CD4-positive, alpha-beta memory T cell (primary cell): Measurements from ENCODE around the gene SLC37A3. TPM values are rescaled to one million over a fixed set of nuclear protein-coding genes. Genes with fewer than 3 reads are reported as not detected.
"Not testable (repeated sequence)": the region's sequence is repeated elsewhere in the genome, so short reads cannot be mapped to it uniquely, and the experiment has no call there.

ENCODE experiments used
- CTCF ChIA-PET: fragments of 350-600 bp; sonication (Branson Sonifier 250); formaldehyde crosslinking; loops from one replicate; lab custom pipeline; 2021; ENCODE audit warnings: inconsistent platforms; ENCODE audit not compliant: partially characterized antibody; lab: Charles Lee
- POLR2A ChIA-PET: fragments of 350-600 bp; sonication (Branson Sonifier 250); formaldehyde crosslinking; loops from one replicate; lab custom pipeline; 2021; ENCODE audit not compliant: partially characterized antibody; lab: Charles Lee
- DNase-seq, 5 donors: peaks; one replicate each; pipeline versions ENCODE4 v3.0.0 to v3.0.0-alpha.2; 2020 to 2022; ENCODE audit warnings: mixed read lengths in 1 of 5
- H3K27ac ChIP-seq: one replicate; pipeline ENCODE4 v1.7.0; 2013; ENCODE audit warnings: low read depth, low read length
- H3K27me3 ChIP-seq: 2 replicates; pipeline ENCODE4 v1.7.0; 2013; ENCODE audit warnings: mild to moderate bottlenecking, low read length, moderate library complexity; ENCODE audit not compliant: insufficient read depth
- H3K36me3 ChIP-seq: 2 replicates; pipeline ENCODE4 v1.7.0; 2013; ENCODE audit warnings: mild to moderate bottlenecking, low read length, moderate library complexity; ENCODE audit not compliant: insufficient read depth
- H3K4me1 ChIP-seq: 2 replicates; pipeline ENCODE4 v1.7.0; 2013; ENCODE audit warnings: mild to moderate bottlenecking, low read length, moderate library complexity; ENCODE audit not compliant: insufficient read depth
- H3K4me3 ChIP-seq, 2 donors: one replicate each; pipeline ENCODE4 v1.7.0; 2013; ENCODE audit warnings: low read length in 2 of 2, mild to moderate bottlenecking in 1 of 2
- H3K9me3 ChIP-seq, 2 donors: one replicate each; pipeline ENCODE4 v1.7.0; 2013; ENCODE audit warnings: low read length in 2 of 2, control low read depth in 1 of 2; ENCODE audit not compliant: control insufficient read depth in 1 of 2
- H3K27ac Mint-ChIP-seq, 7 donors: one replicate each; pipeline ENCODE4 v1.8.0; 2020 to 2021; ENCODE audit warnings: mixed read lengths in 7 of 7, mild to moderate bottlenecking in 6 of 7, inconsistent platforms in 3 of 7, moderate library complexity in 3 of 7
- H3K27me3 Mint-ChIP-seq, 2 donors: one replicate each; pipeline ENCODE4 v1.8.0; 2020 to 2021; ENCODE audit warnings: mixed read lengths in 2 of 2
- H3K36me3 Mint-ChIP-seq, 2 donors: one replicate each; pipeline ENCODE4 v1.8.0; 2020 to 2021; ENCODE audit warnings: mixed read lengths in 2 of 2, inconsistent platforms in 1 of 2, mild to moderate bottlenecking in 1 of 2
- H3K4me1 Mint-ChIP-seq, 4 donors: one replicate each; pipeline ENCODE4 v1.8.0; 2020 to 2021; ENCODE audit warnings: mixed read lengths in 4 of 4, mild to moderate bottlenecking in 1 of 4
- H3K4me3 Mint-ChIP-seq, 8 donors: one replicate each; pipeline ENCODE4 v1.8.0; 2020 to 2021; ENCODE audit warnings: mixed read lengths in 8 of 8, mild to moderate bottlenecking in 7 of 8, moderate library complexity in 6 of 8, inconsistent platforms in 3 of 8
- H3K9me3 Mint-ChIP-seq, 8 donors: one replicate each; pipeline ENCODE4 v1.8.0; 2020 to 2021; ENCODE audit warnings: mixed read lengths in 8 of 8, mild to moderate bottlenecking in 5 of 8, inconsistent platforms in 3 of 8, moderate library complexity in 1 of 8
- intact Hi-C: fragments of 100-400 bp; cut with micrococcal nuclease; formaldehyde crosslinking; loops from one replicate; pipeline ENCODE4 v1.15.1; 2023
- polyA plus RNA-seq, 2 donors: library from polyadenylated mRNA; unstranded; fragments of 300-500 nt; fragmentation: Illumina TruSeq; gene quantifications; one replicate each; pipeline ENCODE4 v1.2.3, GENCODE V29; 2021
- total RNA-seq, 2 experiments: library from RNA; stranded (reverse); gene quantifications; one replicate each; pipeline ENCODE4 v1.2.3, GENCODE V29; 2021

SLC37A3 gene
- total and polyA plus RNA-seq, 4 experiments from 2014 or later: 15.0 to 42.5 (median 28.3) TPM

DNA sequence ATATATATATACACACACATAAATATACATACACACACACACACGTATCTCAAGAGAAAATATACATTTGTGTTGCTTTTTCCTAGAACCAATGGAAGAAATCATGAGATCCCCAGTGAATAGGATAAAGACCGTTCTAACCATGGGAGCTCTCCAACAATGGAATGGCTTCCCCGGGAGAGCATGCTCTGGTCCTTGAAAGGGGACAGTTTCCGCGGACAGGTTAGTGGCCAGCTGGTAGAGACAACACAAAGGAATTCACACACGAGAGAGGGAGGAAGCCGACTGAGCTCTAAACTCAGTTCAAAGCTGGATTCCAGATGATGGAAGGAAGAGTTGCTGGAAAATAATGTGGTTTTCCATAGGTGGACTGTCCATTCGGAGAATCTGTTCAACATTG, 72.7 kb downstream of the SLC37A3 start:
- Mint-ChIP-seq H3K4me3 (no peak overlapping the region), H3K36me3 (no peaks in the 10 kb centered on the region), H3K9me3 (no peaks in the 10 kb centered on the region), H3K27me3 (no peaks in the 10 kb centered on the region), H3K4me1 (peaks cover 0 to under 1% (median 0%) of the 10 kb centered on the region in 4 donors), H3K27ac (no peak overlapping the region)
- intact Hi-C loops: no loop called here
- Histone ChIP-seq H3K4me1 (peaks cover 7% of the 10 kb centered on the region), H3K36me3 (no peaks in the 10 kb centered on the region), H3K27ac (no peak overlapping the region), H3K4me3 (no peak overlapping the region), H3K9me3 (no peaks in the 10 kb centered on the region), H3K27me3 (no peaks in the 10 kb centered on the region)
- ChIA-PET CTCF (interaction anchor here (0.5 to 1.2 kb wide), 8 partner anchors 10 to 724 kb away, joined by 3 to 5 read pairs (median 3); partner anchors contain the start of gene KDM7A), POLR2A (interaction anchor here (0.6 to 1.0 kb wide), 3 partner anchors 150 to 680 kb away, joined by 3 to 6 read pairs (median 3); partner anchors contain the start of gene KDM7A)
- no peak for DNase-seq

DNA sequence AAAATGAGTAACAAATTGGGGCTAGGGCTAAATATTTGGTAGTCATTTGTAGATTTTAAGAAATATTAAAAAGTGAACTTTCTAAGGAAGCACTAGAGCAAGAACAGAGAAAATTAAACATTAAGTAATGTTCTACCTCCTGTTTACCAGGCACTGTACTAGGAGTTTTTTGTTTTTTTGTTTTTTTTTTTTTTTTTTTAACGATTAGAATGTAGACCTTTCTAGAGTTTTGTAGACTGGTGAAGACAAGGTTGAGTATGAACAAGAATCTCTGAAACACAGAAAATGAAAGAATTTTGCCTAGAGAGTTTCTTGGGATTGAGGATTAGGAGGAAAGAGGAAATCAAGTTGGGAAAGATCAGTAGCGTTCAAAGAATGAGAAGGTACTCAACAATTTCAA, 73.6 kb downstream of the SLC37A3 start:
- no peaks in the 10 kb centered on the region for H3K9me3 Mint-ChIP-seq
- Histone ChIP-seq H3K27ac (no peak overlapping the region), H3K4me1 (peaks cover 7% of the 10 kb centered on the region), H3K27me3 (no peaks in the 10 kb centered on the region), H3K4me3 (no peak overlapping the region), H3K36me3 (no peaks in the 10 kb centered on the region), H3K9me3 (no peaks in the 10 kb centered on the region)
- ChIA-PET POLR2A (interaction anchor here (1.0 kb wide), 1 partner anchor 149 kb away, joined by 6 read pairs; the partner anchor contains the start of gene KDM7A), CTCF (interaction anchor here (1.0 to 1.1 kb wide), 2 partner anchors 156 to 176 kb away, joined by 3 read pairs; no protein-coding TSS in a partner anchor)
- no peak for DNase-seq
- H3K27me3 Mint-ChIP-seq: no peaks in the 10 kb centered on the region
- intact Hi-C loops: no loop called here
- no peaks in the 10 kb centered on the region for H3K4me1 Mint-ChIP-seq
- H3K27ac Mint-ChIP-seq: no peak overlapping the region
- H3K4me3 Mint-ChIP-seq: no peak overlapping the region
- H3K36me3 Mint-ChIP-seq: no peaks in the 10 kb centered on the region

DNA sequence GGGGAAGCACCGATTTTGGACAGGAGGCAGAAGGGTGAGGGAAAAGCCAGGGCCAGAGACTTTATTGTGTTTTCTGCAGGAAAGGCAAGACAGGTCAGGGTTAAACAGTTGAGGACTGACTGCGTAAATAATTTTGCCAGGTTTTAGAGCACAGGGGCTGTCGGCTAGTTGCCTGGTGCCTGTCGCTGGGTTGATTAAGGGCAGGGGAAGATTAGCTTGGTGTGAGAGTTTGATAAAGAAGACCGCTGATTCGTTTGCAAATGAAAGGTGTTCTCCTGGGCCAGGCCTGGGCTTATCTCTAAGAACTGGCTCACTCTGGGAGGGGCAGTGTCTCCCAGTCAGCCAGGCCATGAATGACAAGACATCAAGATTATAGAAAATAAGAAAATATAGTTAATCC, 75.6 kb downstream of the SLC37A3 start:
- no peak overlapping the region for H3K4me3 Mint-ChIP-seq
- H3K27ac Mint-ChIP-seq: no peak overlapping the region
- no peak overlapping the region for H3K4me3 ChIP-seq
- intact Hi-C loops: no loop called here
- no peaks in the 10 kb centered on the region for H3K36me3 ChIP-seq
- no peaks in the 10 kb centered on the region for H3K4me1 Mint-ChIP-seq
- no peak for DNase-seq
- no peak overlapping the region for H3K27ac ChIP-seq
- peaks cover 7% of the 10 kb centered on the region for H3K4me1 ChIP-seq
- H3K27me3 Mint-ChIP-seq: no peaks in the 10 kb centered on the region
- H3K36me3 Mint-ChIP-seq: peaks cover 0 to 7% of the 10 kb centered on the region in 2 donors
- H3K9me3 Mint-ChIP-seq: no peaks in the 10 kb centered on the region
- ChIA-PET CTCF (no interaction called here), POLR2A (no interaction called here)
- no peaks in the 10 kb centered on the region for H3K27me3 ChIP-seq
- H3K9me3 ChIP-seq: no peaks in the 10 kb centered on the region

DNA sequence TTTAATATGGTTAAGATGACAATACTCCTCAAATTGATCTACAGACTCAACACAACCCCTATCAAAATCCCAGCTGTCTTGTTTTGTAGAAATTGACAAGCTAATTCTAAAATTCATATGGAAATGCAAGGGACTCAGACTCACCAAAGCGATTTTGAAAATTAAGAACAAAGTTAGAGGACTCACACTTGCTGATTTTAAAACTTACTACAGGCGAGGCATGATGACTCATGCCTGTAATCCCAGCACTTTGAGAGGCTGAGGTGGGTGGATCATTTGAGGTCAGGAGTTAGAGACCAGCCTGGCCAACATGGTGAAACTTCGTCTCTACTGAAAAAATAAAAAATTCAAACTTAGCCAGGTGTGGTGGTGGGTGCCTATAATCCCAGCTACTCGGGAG, 78.3 kb downstream of the SLC37A3 start:
- H3K4me3 Mint-ChIP-seq, H3K27me3 ChIP-seq, H3K27me3 Mint-ChIP-seq, H3K27ac Mint-ChIP-seq, H3K36me3 ChIP-seq, intact Hi-C loops, H3K4me3 ChIP-seq, H3K4me1 Mint-ChIP-seq, H3K9me3 Mint-ChIP-seq, DNase-seq, H3K9me3 ChIP-seq, H3K4me1 ChIP-seq, H3K27ac ChIP-seq, POLR2A ChIA-PET: not testable (repeated sequence)
- peaks cover 0 to 10% of the 10 kb centered on the region in 2 donors for H3K36me3 Mint-ChIP-seq
- CTCF ChIA-PET: interaction anchor here (0.7 to 2.0 kb wide), 2 partner anchors 8 to 209 kb away, joined by 3 to 5 read pairs; no protein-coding TSS in a partner anchor

DNA sequence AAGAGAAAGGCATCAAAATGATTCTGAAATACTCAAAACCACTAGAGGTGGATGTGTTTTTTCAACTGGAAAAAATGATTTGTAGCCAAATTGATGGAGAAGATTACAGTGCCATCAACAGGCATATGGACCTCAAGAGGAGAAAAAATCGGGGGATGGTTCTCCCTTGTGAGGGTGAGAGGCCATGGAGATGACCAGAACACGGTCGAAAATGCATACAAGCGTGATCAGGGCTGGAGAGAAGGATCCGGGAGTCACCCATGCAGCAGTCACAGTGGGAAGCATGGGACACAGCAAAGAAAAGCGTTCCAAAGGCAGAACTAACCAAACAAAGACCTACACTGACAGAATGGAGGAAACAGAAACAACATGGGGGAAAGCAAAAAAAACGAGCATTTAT, 80.3 kb downstream of the SLC37A3 start:
- H3K4me1 Mint-ChIP-seq: no peaks in the 10 kb centered on the region
- H3K36me3 Mint-ChIP-seq: peaks cover 0 to 12% of the 10 kb centered on the region in 2 donors
- H3K4me3 Mint-ChIP-seq: no peak overlapping the region
- no peak for DNase-seq
- POLR2A ChIA-PET: no interaction called here
- intact Hi-C loops: no loop called here
- no peak overlapping the region for H3K4me3 ChIP-seq
- no peaks in the 10 kb centered on the region for H3K36me3 ChIP-seq
- H3K27ac ChIP-seq: no peak overlapping the region
- no peak overlapping the region for H3K27ac Mint-ChIP-seq
- CTCF ChIA-PET: interaction anchor here (0.6 to 2.0 kb wide), 2 partner anchors 10 to 52 kb away, joined by 3 to 5 read pairs; no protein-coding TSS in a partner anchor
- no peaks in the 10 kb centered on the region for H3K27me3 Mint-ChIP-seq
- peaks cover 0 to 3% (median 0%) of the 10 kb centered on the region in 8 donors for H3K9me3 Mint-ChIP-seq
- H3K27me3 ChIP-seq: no peaks in the 10 kb centered on the region
- H3K4me1 ChIP-seq: no peaks in the 10 kb centered on the region
- H3K9me3 ChIP-seq: no peaks in the 10 kb centered on the region

DNA sequence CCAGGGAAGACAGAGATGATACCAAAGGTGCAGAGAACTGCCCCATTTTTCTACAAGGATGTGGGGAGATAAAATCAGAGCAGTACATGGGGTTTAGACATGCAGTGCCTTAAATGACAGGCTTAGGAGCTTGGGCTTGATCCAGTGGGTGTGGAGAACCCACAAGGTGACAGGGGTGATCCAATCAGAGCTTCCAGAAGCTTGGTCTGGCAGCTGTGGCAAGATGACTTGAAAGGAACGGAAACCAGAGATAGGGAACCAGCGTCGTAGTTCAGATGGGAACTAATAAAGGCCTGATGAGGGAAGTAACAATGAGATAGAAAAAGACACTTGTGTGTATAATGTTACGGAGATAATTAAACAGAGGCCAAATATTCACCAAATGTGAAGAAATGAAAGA, 80.7 kb downstream of the SLC37A3 start:
- Histone ChIP-seq H3K4me1 (no peaks in the 10 kb centered on the region), H3K4me3 (no peak overlapping the region), H3K9me3 (no peaks in the 10 kb centered on the region), H3K36me3 (no peaks in the 10 kb centered on the region), H3K27me3 (no peaks in the 10 kb centered on the region), H3K27ac (no peak overlapping the region)
- H3K4me1 Mint-ChIP-seq: no peaks in the 10 kb centered on the region
- ChIA-PET POLR2A (no interaction called here), CTCF (interaction anchor here (0.6 kb wide), 1 partner anchor 51 kb away, joined by 3 read pairs; no protein-coding TSS in a partner anchor)
- H3K9me3 Mint-ChIP-seq: peaks cover 0 to 7% (median 3%) of the 10 kb centered on the region in 8 donors
- DNase-seq: no peak
- H3K36me3 Mint-ChIP-seq: peaks cover 2 to 16% of the 10 kb centered on the region in 2 donors
- H3K27me3 Mint-ChIP-seq: no peaks in the 10 kb centered on the region
- intact Hi-C loops: no loop called here
- no peak overlapping the region for H3K27ac Mint-ChIP-seq
- no peak overlapping the region for H3K4me3 Mint-ChIP-seq

DNA sequence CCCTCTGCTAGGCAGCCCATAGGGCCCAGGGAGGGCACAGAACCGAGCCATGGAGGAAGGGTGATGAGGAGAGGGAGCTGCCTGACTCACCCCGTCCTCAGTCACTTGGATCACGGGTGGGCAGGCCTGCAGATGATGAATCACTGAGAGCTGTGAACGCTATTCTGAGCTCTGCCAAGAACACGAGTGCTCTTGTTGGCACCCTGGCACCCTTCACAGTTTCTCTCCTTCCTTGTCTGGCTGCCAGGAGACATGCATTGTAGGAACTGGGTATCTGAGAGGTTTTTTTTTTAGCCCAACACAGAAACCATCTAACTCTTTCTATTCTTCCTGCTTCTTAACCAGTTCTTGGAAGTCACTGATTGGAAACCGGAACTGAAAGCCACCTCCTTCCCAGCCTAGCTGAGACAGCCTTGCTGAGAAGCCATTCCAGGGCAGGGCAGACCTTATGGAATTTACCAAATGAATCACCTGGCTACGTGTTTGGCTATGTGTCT, 82.1 kb downstream of the SLC37A3 start:
- Histone ChIP-seq H3K4me1 (no peaks in the 10 kb centered on the region), H3K36me3 (no peaks in the 10 kb centered on the region), H3K4me3 (no peak overlapping the region), H3K9me3 (peaks cover 0 to 4% of the 10 kb centered on the region in 2 donors), H3K27me3 (no peaks in the 10 kb centered on the region), H3K27ac (no peak overlapping the region)
- Mint-ChIP-seq H3K9me3 (peaks cover 0 to 19% (median 13%) of the 10 kb centered on the region in 8 donors), H3K27ac (no peak overlapping the region), H3K4me3 (no peak overlapping the region), H3K36me3 (peaks cover 5 to 24% of the 10 kb centered on the region in 2 donors), H3K4me1 (no peaks in the 10 kb centered on the region), H3K27me3 (no peaks in the 10 kb centered on the region)
- intact Hi-C loops: no loop called here
- POLR2A ChIA-PET: no interaction called here
- CTCF ChIA-PET: interaction anchor here (2.1 kb wide), 1 partner anchor 9 kb away, joined by 4 read pairs; no protein-coding TSS in a partner anchor
- no peak for DNase-seq
